ENCODE measurements around the gene BMF.

- no peak for TF ChIP-seq CTCF (IDR thresholded peaks at IDR 0.05; ENCODE audit: insufficient read depth, low read length, poor library complexity, severe bottlenecking)
- no peak for TF ChIP-seq EZH2phosphoT487 (conservative IDR thresholded peaks at IDR 0.05; ENCODE audit: low read length)
Observed at GRCh38 chr15:40087068-40087810, 21.4 kb downstream of the BMF start.

All from SU-DHL-6 (cell line).